Testis (tissue), 2 donors: ENCODE data around the gene JAML.

Experiments
- POLR2A ChIP-seq: fragments of 450-650 bp; IDR thresholded peaks from one replicate; pipeline ENCODE4 v1.6.1; 2017; ENCODE audit warnings: antibody characterized with exemption, mild to moderate bottlenecking, moderate library complexity
- TF ChIP-seq, protein P1 (sequence below), 3 experiments: fragments of 450-650 bp in 2 of 3; fragments of 200-600 bp in 1 of 3; sonication (generic) in 1 of 3; IDR thresholded peaks; one replicate each; pipeline ENCODE4 v1.5.1; 2016 to 2019; ENCODE audit warnings: antibody characterized with exemption in 3 of 3, mild to moderate bottlenecking in 2 of 3, moderate library complexity in 1 of 3

DNA sequence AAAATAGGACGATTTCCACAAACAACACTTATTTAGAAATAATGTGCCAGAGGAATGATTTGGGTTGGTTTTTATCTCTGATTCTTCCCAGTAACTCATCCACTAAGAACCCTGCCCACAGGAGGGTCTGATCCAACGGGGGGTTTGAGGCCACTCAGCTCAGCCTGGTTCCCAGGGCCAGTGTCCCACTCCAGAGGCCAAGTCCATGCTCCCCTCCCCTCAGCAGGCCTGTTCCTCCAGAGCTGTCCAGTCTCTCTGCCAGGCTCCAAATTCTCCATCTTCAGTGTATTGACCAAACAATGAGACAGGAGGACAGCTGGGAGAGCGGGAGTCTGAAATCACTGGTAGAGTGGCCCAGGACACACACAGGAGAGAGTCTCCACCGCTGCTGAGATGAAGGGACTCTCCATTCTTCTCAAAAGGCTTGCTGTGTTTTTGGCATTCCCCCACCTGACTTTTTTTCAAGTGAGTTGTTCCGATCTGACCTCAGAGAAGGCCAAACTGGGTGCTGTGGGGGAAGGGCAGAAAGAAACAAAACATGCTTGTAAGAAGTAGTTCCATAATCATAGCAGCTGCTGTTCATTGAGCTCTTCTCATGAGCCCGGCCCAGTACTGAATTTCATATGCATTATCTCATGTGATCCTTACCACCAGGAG lies 30.8 kb downstream of the JAML start:
- TF ChIP-seq, protein P1, sequence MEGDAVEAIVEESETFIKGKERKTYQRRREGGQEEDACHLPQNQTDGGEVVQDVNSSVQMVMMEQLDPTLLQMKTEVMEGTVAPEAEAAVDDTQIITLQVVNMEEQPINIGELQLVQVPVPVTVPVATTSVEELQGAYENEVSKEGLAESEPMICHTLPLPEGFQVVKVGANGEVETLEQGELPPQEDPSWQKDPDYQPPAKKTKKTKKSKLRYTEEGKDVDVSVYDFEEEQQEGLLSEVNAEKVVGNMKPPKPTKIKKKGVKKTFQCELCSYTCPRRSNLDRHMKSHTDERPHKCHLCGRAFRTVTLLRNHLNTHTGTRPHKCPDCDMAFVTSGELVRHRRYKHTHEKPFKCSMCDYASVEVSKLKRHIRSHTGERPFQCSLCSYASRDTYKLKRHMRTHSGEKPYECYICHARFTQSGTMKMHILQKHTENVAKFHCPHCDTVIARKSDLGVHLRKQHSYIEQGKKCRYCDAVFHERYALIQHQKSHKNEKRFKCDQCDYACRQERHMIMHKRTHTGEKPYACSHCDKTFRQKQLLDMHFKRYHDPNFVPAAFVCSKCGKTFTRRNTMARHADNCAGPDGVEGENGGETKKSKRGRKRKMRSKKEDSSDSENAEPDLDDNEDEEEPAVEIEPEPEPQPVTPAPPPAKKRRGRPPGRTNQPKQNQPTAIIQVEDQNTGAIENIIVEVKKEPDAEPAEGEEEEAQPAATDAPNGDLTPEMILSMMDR (IDR thresholded peaks at IDR 0.05) = no peak
- TF ChIP-seq POLR2A = no peak
